Measurements from ENCODE around the gene WDR7. TPM values are rescaled to one million over a fixed set of nuclear protein-coding genes. Genes with fewer than 3 reads are reported as not detected.

Gene WDR7
- total and polyA plus RNA-seq, 9 donors = 7.3 to 18.1 (median 9.6) TPM

- no peaks in the 10 kb centered on the region for H3K36me3 ChIP-seq (ENCODE audit: control insufficient read depth, insufficient read depth, low read length)
- no CpG with 5 or more reads among the region's 2 CpGs for WGBS (ENCODE audit: insufficient coverage)
- H3K27me3 ChIP-seq (ENCODE audit: control insufficient read depth, insufficient read depth, low read length) = no peaks in the 10 kb centered on the region
- H3K27ac ChIP-seq (ENCODE audit: low read length) = no peak overlapping the region
- H3K4me1 ChIP-seq (ENCODE audit: control insufficient read depth, insufficient read depth, low read length) = no peaks in the 10 kb centered on the region
- no peak overlapping the region for H3K4me3 ChIP-seq (ENCODE audit: low read length)
- DNase-seq = no peak
- no peaks in the 10 kb centered on the region for H3K9me3 ChIP-seq (replicated peaks; ENCODE audit: control insufficient read depth, low read depth, low read length)
Observed at GRCh38 chr18:56716692-56717146, 65.6 kb downstream of the WDR7 start.

GRCh38 chr18:56721031-56721430, 69.9 kb downstream of the WDR7 start:
- no peaks in the 10 kb centered on the region for H3K27me3 ChIP-seq (ENCODE audit: control insufficient read depth, insufficient read depth, low read length)
- H3K9me3 ChIP-seq (replicated peaks; ENCODE audit: control insufficient read depth, low read depth, low read length) = no peaks in the 10 kb centered on the region
- H3K27ac ChIP-seq (ENCODE audit: low read length) = no peak overlapping the region
- no peaks in the 10 kb centered on the region for H3K4me1 ChIP-seq (ENCODE audit: control insufficient read depth, insufficient read depth, low read length)
- DNase-seq = no peak
- WGBS (ENCODE audit: insufficient coverage) = no CpG with 5 or more reads among the region's 1 CpG
- H3K4me3 ChIP-seq (ENCODE audit: low read length) = no peak overlapping the region
- H3K36me3 ChIP-seq (ENCODE audit: control insufficient read depth, insufficient read depth, low read length) = no peaks in the 10 kb centered on the region

GRCh38 chr18:56721491-56721890, 70.3 kb downstream of the WDR7 start:
- no peak for DNase-seq
- Histone ChIP-seq H3K27me3 (ENCODE audit: control insufficient read depth, insufficient read depth, low read length) (no peaks in the 10 kb centered on the region), H3K9me3 (replicated peaks; ENCODE audit: control insufficient read depth, low read depth, low read length) (no peaks in the 10 kb centered on the region), H3K4me1 (ENCODE audit: control insufficient read depth, insufficient read depth, low read length) (no peaks in the 10 kb centered on the region), H3K36me3 (ENCODE audit: control insufficient read depth, insufficient read depth, low read length) (no peaks in the 10 kb centered on the region), H3K4me3 (ENCODE audit: low read length) (no peak overlapping the region), H3K27ac (ENCODE audit: low read length) (no peak overlapping the region)
- no CpG with 5 or more reads among the region's 3 CpGs for WGBS (ENCODE audit: insufficient coverage)

GRCh38 chr18:56722518-56722917, 71.4 kb downstream of the WDR7 start:
- no peaks in the 10 kb centered on the region for H3K9me3 ChIP-seq (replicated peaks; ENCODE audit: control insufficient read depth, low read depth, low read length)
- H3K4me3 ChIP-seq (ENCODE audit: low read length) = no peak overlapping the region
- H3K36me3 ChIP-seq (ENCODE audit: control insufficient read depth, insufficient read depth, low read length) = no peaks in the 10 kb centered on the region
- no peaks in the 10 kb centered on the region for H3K27me3 ChIP-seq (ENCODE audit: control insufficient read depth, insufficient read depth, low read length)
- H3K4me1 ChIP-seq (ENCODE audit: control insufficient read depth, insufficient read depth, low read length) = no peaks in the 10 kb centered on the region
- H3K27ac ChIP-seq (ENCODE audit: low read length) = no peak overlapping the region
- DNase-seq = no peak

GRCh38 chr18:56723068-56723467, 71.9 kb downstream of the WDR7 start:
- H3K36me3 ChIP-seq (ENCODE audit: control insufficient read depth, insufficient read depth, low read length) = no peaks in the 10 kb centered on the region
- H3K27me3 ChIP-seq (ENCODE audit: control insufficient read depth, insufficient read depth, low read length) = no peaks in the 10 kb centered on the region
- no peak for DNase-seq
- H3K4me1 ChIP-seq (ENCODE audit: control insufficient read depth, insufficient read depth, low read length) = no peaks in the 10 kb centered on the region
- no peak overlapping the region for H3K27ac ChIP-seq (ENCODE audit: low read length)
- WGBS (ENCODE audit: insufficient coverage) = no CpG with 5 or more reads among the region's 1 CpG
- H3K9me3 ChIP-seq (replicated peaks; ENCODE audit: control insufficient read depth, low read depth, low read length) = no peaks in the 10 kb centered on the region
- no peak overlapping the region for H3K4me3 ChIP-seq (ENCODE audit: low read length)

- Histone ChIP-seq H3K27ac (ENCODE audit: low read length) (no peak overlapping the region), H3K9me3 (replicated peaks; ENCODE audit: control insufficient read depth, low read depth, low read length) (no peaks in the 10 kb centered on the region), H3K27me3 (ENCODE audit: control insufficient read depth, insufficient read depth, low read length) (no peaks in the 10 kb centered on the region), H3K36me3 (ENCODE audit: control insufficient read depth, insufficient read depth, low read length) (no peaks in the 10 kb centered on the region), H3K4me3 (ENCODE audit: low read length) (no peak overlapping the region), H3K4me1 (ENCODE audit: control insufficient read depth, insufficient read depth, low read length) (no peaks in the 10 kb centered on the region)
- DNase-seq = no peak
- no CpG with 5 or more reads among the region's 2 CpGs for WGBS (ENCODE audit: insufficient coverage)
Observed at GRCh38 chr18:56723706-56724105, 72.5 kb downstream of the WDR7 start.

- Histone ChIP-seq H3K9me3 (replicated peaks; ENCODE audit: control insufficient read depth, low read depth, low read length) (no peaks in the 10 kb centered on the region), H3K27me3 (ENCODE audit: control insufficient read depth, insufficient read depth, low read length) (no peaks in the 10 kb centered on the region), H3K4me1 (ENCODE audit: control insufficient read depth, insufficient read depth, low read length) (no peaks in the 10 kb centered on the region), H3K36me3 (ENCODE audit: control insufficient read depth, insufficient read depth, low read length) (peaks cover 3% of the 10 kb centered on the region), H3K4me3 (ENCODE audit: low read length) (no peak overlapping the region), H3K27ac (ENCODE audit: low read length) (no peak overlapping the region)
- DNase-seq = no peak
- no CpG with 5 or more reads among the region's 2 CpGs for WGBS (ENCODE audit: insufficient coverage)
Observed at GRCh38 chr18:56726906-56727305, 75.7 kb downstream of the WDR7 start.

GRCh38 chr18:56727399-56727798, 76.2 kb downstream of the WDR7 start:
- Histone ChIP-seq H3K9me3 (replicated peaks; ENCODE audit: control insufficient read depth, low read depth, low read length) (no peaks in the 10 kb centered on the region), H3K36me3 (ENCODE audit: control insufficient read depth, insufficient read depth, low read length) (peaks cover 3% of the 10 kb centered on the region), H3K27ac (ENCODE audit: low read length) (no peak overlapping the region), H3K4me1 (ENCODE audit: control insufficient read depth, insufficient read depth, low read length) (no peaks in the 10 kb centered on the region), H3K4me3 (ENCODE audit: low read length) (no peak overlapping the region), H3K27me3 (ENCODE audit: control insufficient read depth, insufficient read depth, low read length) (no peaks in the 10 kb centered on the region)
- DNase-seq = no peak
- WGBS (ENCODE audit: insufficient coverage) = no CpG with 5 or more reads among the region's 5 CpGs

GRCh38 chr18:56728741-56729140, 77.6 kb downstream of the WDR7 start:
- no peak overlapping the region for H3K4me3 ChIP-seq (ENCODE audit: low read length)
- 93% methylated on average over 1 of the region's 3 CpGs for WGBS (ENCODE audit: insufficient coverage)
- H3K27ac ChIP-seq (ENCODE audit: low read length) = no peak overlapping the region
- no peaks in the 10 kb centered on the region for H3K27me3 ChIP-seq (ENCODE audit: control insufficient read depth, insufficient read depth, low read length)
- DNase-seq = no peak
- no peaks in the 10 kb centered on the region for H3K9me3 ChIP-seq (replicated peaks; ENCODE audit: control insufficient read depth, low read depth, low read length)
- H3K36me3 ChIP-seq (ENCODE audit: control insufficient read depth, insufficient read depth, low read length) = peaks cover 3% of the 10 kb centered on the region
- H3K4me1 ChIP-seq (ENCODE audit: control insufficient read depth, insufficient read depth, low read length) = no peaks in the 10 kb centered on the region

- no peaks in the 10 kb centered on the region for H3K9me3 ChIP-seq (replicated peaks; ENCODE audit: control insufficient read depth, low read depth, low read length)
- H3K27ac ChIP-seq (ENCODE audit: low read length) = no peak overlapping the region
- H3K4me3 ChIP-seq (ENCODE audit: low read length) = no peak overlapping the region
- WGBS (ENCODE audit: insufficient coverage) = 86% methylated on average over 4 of the region's 5 CpGs
- H3K27me3 ChIP-seq (ENCODE audit: control insufficient read depth, insufficient read depth, low read length) = no peaks in the 10 kb centered on the region
- no peaks in the 10 kb centered on the region for H3K4me1 ChIP-seq (ENCODE audit: control insufficient read depth, insufficient read depth, low read length)
- no peaks in the 10 kb centered on the region for H3K36me3 ChIP-seq (ENCODE audit: control insufficient read depth, insufficient read depth, low read length)
- peak; percentile 12 for DNase-seq
Observed at GRCh38 chr18:56738184-56738583, 87.0 kb downstream of the WDR7 start.

- no peaks in the 10 kb centered on the region for H3K36me3 ChIP-seq (ENCODE audit: control insufficient read depth, insufficient read depth, low read length)
- no CpG with 5 or more reads among the region's 2 CpGs for WGBS (ENCODE audit: insufficient coverage)
- no peaks in the 10 kb centered on the region for H3K27me3 ChIP-seq (ENCODE audit: control insufficient read depth, insufficient read depth, low read length)
- H3K9me3 ChIP-seq (replicated peaks; ENCODE audit: control insufficient read depth, low read depth, low read length) = no peaks in the 10 kb centered on the region
- no peak for DNase-seq
- no peaks in the 10 kb centered on the region for H3K4me1 ChIP-seq (ENCODE audit: control insufficient read depth, insufficient read depth, low read length)
- H3K4me3 ChIP-seq (ENCODE audit: low read length) = no peak overlapping the region
- H3K27ac ChIP-seq (ENCODE audit: low read length) = no peak overlapping the region
Observed at GRCh38 chr18:56739731-56740130, 88.6 kb downstream of the WDR7 start.

Measured in muscle of leg (tissue), 11 donors.